GM12878 (cell line): ENCODE measurements around the gene SMIM44.

Experiments
- BRCA1 ChIP-seq: IDR thresholded peaks from 2 replicates; pipeline ENCODE4 v1.6.1; 2011; ENCODE audit warnings: low read depth, low read length, improper control_type of control experiment
- CTCF ChIP-seq, 3 experiments: IDR thresholded peaks in 2 of 3; conservative IDR thresholded peaks in 1 of 3; 2 replicates each; pipeline ENCODE4 v1.5.1; 2011; ENCODE audit warnings: low read depth in 3 of 3, low read length in 3 of 3, mild to moderate bottlenecking in 3 of 3, control low read depth in 2 of 3, moderate library complexity in 2 of 3, inconsistent platforms in 1 of 3, mixed read lengths in 1 of 3; ENCODE audit not compliant: control insufficient read depth in 2 of 3, insufficient read depth in 1 of 3; ENCODE audit errors: extremely low read depth in 1 of 3
- EZH2 ChIP-seq: IDR thresholded peaks from 2 replicates; pipeline ENCODE4 v1.6.1; 2012; ENCODE audit warnings: low read depth, mild to moderate bottlenecking, control low read depth, inconsistent platforms, low read length, borderline replicate concordance; ENCODE audit not compliant: control insufficient read depth
- FOXK2 ChIP-seq: fragments of 450-650 bp; IDR thresholded peaks from 2 replicates; pipeline ENCODE4 v1.6.1; 2017; ENCODE audit warnings: mild to moderate bottlenecking, moderate library complexity
- HCFC1 ChIP-seq: fragments of 150-350 bp; IDR thresholded peaks from 2 replicates; pipeline ENCODE4 v1.6.1; 2014; ENCODE audit warnings: low read length
- IRF3 ChIP-seq: fragments of 450-650 bp; IDR thresholded peaks from 2 replicates; pipeline ENCODE4 v1.6.1; 2014; ENCODE audit warnings: mild to moderate bottlenecking
- NR2C1 ChIP-seq: fragments of 450-650 bp; IDR thresholded peaks from 2 replicates; pipeline ENCODE4 v1.6.1; 2017; ENCODE audit warnings: antibody characterized with exemption, mild to moderate bottlenecking, moderate library complexity
- SIN3A ChIP-seq: IDR thresholded peaks from 2 replicates; pipeline ENCODE4 v1.6.1; 2012; ENCODE audit warnings: low read depth, low read length, improper control_type of control experiment
- SMC3 ChIP-seq: IDR thresholded peaks from 2 replicates; pipeline ENCODE4 v1.6.1; 2011; ENCODE audit warnings: low read length, improper control_type of control experiment, borderline replicate concordance
- ZNF592 ChIP-seq: fragments of 450-650 bp; IDR thresholded peaks from 2 replicates; pipeline ENCODE4 v1.6.1; 2017; ENCODE audit warnings: mild to moderate bottlenecking, moderate library complexity

GRCh38 chr19:3506384-3507340, 23.4 kb upstream of the SMIM44 start:
- TF ChIP-seq SMC3 (no peak), CTCF (IDR thresholded peaks at IDR 0.05 in 2 of 3, conservative IDR thresholded peaks at IDR 0.05 in 1 of 3; ENCODE audit: control insufficient read depth in 2 of 3, extremely low read depth in 1 of 3, insufficient read depth in 1 of 3, low read depth in 3 of 3, low read length in 3 of 3) (no peak), ZNF592 (no peak), NR2C1 (no peak; the same call in 1 of the 2 replicates), SIN3A (no peak), EZH2 (no peak), FOXK2 (no peak), IRF3 (no peak), HCFC1 (no peak), BRCA1 (no peak)
